Panc1 (cell line): ENCODE results near the gene RSPH3. TPM values are rescaled to one million over a fixed set of nuclear protein-coding genes. Genes with fewer than 3 reads are reported as not detected.
"Not testable (repeated sequence)": the region's sequence is repeated elsewhere in the genome, so short reads cannot be mapped to it uniquely, and the experiment has no call there.

Experiments
- ATAC-seq: fragments of 200-7000 bp; cut with Tn5 transposase; 2 replicates; pipeline ENCODE4 v1.9.1; 2020; ENCODE audit warnings: mild to moderate bottlenecking, moderate library complexity
- BruUV-seq: library from RNA; stranded (reverse); fragments of 400-500 nt; replicated peaks from 2 replicates; lab custom pipeline; 2021; lab: Mats Ljungman, UMichigan
- CTCF ChIA-PET: fragments of 300-600 bp; sonication (Branson Sonifier 250); formaldehyde crosslinking; loops from one replicate; lab custom pipeline; 2022; ENCODE audit warnings: antibody characterized with exemption; lab: Charles Lee
- POLR2A ChIA-PET: fragments of 300-600 bp; sonication (Branson Sonifier 250); formaldehyde crosslinking; loops from one replicate; lab custom pipeline; 2022; ENCODE audit warnings: antibody characterized with exemption; lab: Charles Lee
- DNase-seq: peaks from one replicate; pipeline ENCODE4 v3.0.0-alpha.2; 2010; ENCODE audit warnings: low read depth, low spot score
- H3K27ac ChIP-seq: 2 replicates; pipeline ENCODE4 v1.5.1; 2011; ENCODE audit warnings: mild to moderate bottlenecking, low read length, inconsistent platforms
- H3K27me3 ChIP-seq: fragments of 200-500 bp; sonication (Bioruptor generic); 2 replicates; pipeline ENCODE4 v1.6.0; 2014; ENCODE audit warnings: low read length, inconsistent platforms; ENCODE audit not compliant: control insufficient read depth, insufficient read depth
- H3K36me3 ChIP-seq: fragments of 200-500 bp; sonication (Bioruptor generic); 2 replicates; pipeline ENCODE4 v1.5.1; 2014; ENCODE audit warnings: inconsistent platforms, mild to moderate bottlenecking, low read length, moderate library complexity; ENCODE audit not compliant: control insufficient read depth, insufficient read depth
- H3K4me1 ChIP-seq: 2 replicates; pipeline ENCODE4 v1.5.1; 2011; ENCODE audit warnings: inconsistent platforms, mild to moderate bottlenecking, low read length, moderate library complexity; ENCODE audit not compliant: control insufficient read depth, insufficient read depth
- H3K4me3 ChIP-seq, 2 experiments: 2 replicates each; pipeline ENCODE4 v1.5.1; 2011 to 2012; ENCODE audit warnings: low read depth in 2 of 2, low read length in 2 of 2, mild to moderate bottlenecking in 2 of 2, inconsistent platforms in 1 of 2, moderate library complexity in 1 of 2
- H3K9me3 ChIP-seq: fragments of 200-500 bp; sonication (Bioruptor generic); 2 replicates; pipeline ENCODE4 v1.5.1; 2014; ENCODE audit warnings: low read depth, mild to moderate bottlenecking, inconsistent platforms, low read length, moderate library complexity; ENCODE audit not compliant: control insufficient read depth, insufficient read depth
- POLR2AphosphoS5 ChIP-seq: IDR thresholded peaks from 2 replicates; pipeline ENCODE4 v1.6.1; 2012; ENCODE audit warnings: mild to moderate bottlenecking, low read depth, low read length, moderate library complexity
- REST ChIP-seq, 2 experiments: IDR thresholded peaks; 2 replicates each; pipeline ENCODE4 v1.6.1; 2011 to 2012; ENCODE audit warnings: low read depth in 2 of 2, control low read depth in 1 of 2, low read length in 1 of 2, mild to moderate bottlenecking in 1 of 2, moderate library complexity in 1 of 2; ENCODE audit not compliant: insufficient read depth in 1 of 2
- SIN3A ChIP-seq: IDR thresholded peaks from 2 replicates; pipeline ENCODE4 v1.6.1; 2012; ENCODE audit warnings: low read depth, mild to moderate bottlenecking, low read length, moderate library complexity, borderline replicate concordance; ENCODE audit not compliant: insufficient read depth
- TCF7L2 ChIP-seq: IDR thresholded peaks from 2 replicates; pipeline ENCODE4 v1.6.1; 2011; ENCODE audit warnings: mild to moderate bottlenecking, low read depth, low read length, inconsistent platforms
- in situ Hi-C: cut with HindIII; loops from 2 replicates; pipeline ENCODE4 v1.10.0; 2016; ENCODE audit warnings: low sequenced_read_pairs, low pct_unique_long_range_greater_than_20kb
- intact Hi-C: fragments of 100-400 bp; cut with micrococcal nuclease; formaldehyde crosslinking; loops from one replicate; pipeline ENCODE4 v1.10.0; 2022; ENCODE audit not compliant: unreplicated experiment
- total RNA-seq: library from RNA; stranded (reverse); gene quantifications from one replicate; pipeline ENCODE4 v1.2.1, GENCODE V29; 2021; ENCODE audit not compliant: unreplicated experiment
- TF ChIP-seq, protein P1 (sequence below): fragments of 450-650 bp; IDR thresholded peaks from 2 replicates; pipeline ENCODE4 v1.5.1; 2017; ENCODE audit warnings: mild to moderate bottlenecking

Gene RSPH3
- total RNA-seq, 1 experiment from 2014 or later, result 8.1 TPM

DNA sequence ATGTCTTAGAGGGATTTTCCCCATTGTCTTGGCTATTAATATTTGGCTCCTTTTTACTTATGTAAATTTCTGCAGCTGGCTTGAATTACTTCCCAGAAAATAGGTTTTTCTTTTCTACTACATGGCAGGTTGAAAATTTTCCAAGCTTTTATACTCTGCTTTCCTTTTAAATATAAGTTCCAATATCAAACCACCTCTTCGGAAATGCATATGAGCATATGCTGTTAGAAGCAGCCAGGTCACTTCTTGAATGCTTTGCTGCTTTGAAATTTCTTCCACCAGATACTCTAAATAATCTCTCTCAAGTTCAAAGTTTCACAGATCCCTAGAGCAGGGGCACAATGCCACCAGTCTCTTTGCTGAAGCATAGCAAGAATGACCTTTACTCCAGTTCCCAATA is 25.2 kb upstream of the RSPH3 start:
- H3K36me3 ChIP-seq, H3K4me3 ChIP-seq, DNase-seq, CTCF ChIA-PET, H3K27me3 ChIP-seq, H3K27ac ChIP-seq, H3K9me3 ChIP-seq, H3K4me1 ChIP-seq, ATAC-seq, POLR2A ChIA-PET, in situ Hi-C loops, BruUV-seq, intact Hi-C loops: not testable (repeated sequence)

- ChIA-PET CTCF (no interaction called here), POLR2A (no interaction called here)
- ATAC-seq, result no peak
These were observed 23.9 kb upstream of the RSPH3 start for GRCh38 chr6:159023893-159024292.

More at GRCh38 chr6:159023893-159024292, 23.9 kb upstream of the RSPH3 start:
- DNase-seq, result no peak
- no peaks in the 10 kb centered on the region for H3K4me1 ChIP-seq
- no TSS peak for BruUV-seq
- no peaks in the 10 kb centered on the region for H3K36me3 ChIP-seq
- no peak overlapping the region for H3K27ac ChIP-seq
- in situ Hi-C loops (no loop called here), intact Hi-C loops (no loop called here)
- no peaks in the 10 kb centered on the region for H3K27me3 ChIP-seq
- TF ChIP-seq SIN3A, result no peak
- no peak for TF ChIP-seq REST (IDR thresholded peaks at IDR 0.05; ENCODE audit: insufficient read depth in 1 of 2, low read depth in 2 of 2, low read length in 1 of 2)
- TF ChIP-seq, protein P1, sequence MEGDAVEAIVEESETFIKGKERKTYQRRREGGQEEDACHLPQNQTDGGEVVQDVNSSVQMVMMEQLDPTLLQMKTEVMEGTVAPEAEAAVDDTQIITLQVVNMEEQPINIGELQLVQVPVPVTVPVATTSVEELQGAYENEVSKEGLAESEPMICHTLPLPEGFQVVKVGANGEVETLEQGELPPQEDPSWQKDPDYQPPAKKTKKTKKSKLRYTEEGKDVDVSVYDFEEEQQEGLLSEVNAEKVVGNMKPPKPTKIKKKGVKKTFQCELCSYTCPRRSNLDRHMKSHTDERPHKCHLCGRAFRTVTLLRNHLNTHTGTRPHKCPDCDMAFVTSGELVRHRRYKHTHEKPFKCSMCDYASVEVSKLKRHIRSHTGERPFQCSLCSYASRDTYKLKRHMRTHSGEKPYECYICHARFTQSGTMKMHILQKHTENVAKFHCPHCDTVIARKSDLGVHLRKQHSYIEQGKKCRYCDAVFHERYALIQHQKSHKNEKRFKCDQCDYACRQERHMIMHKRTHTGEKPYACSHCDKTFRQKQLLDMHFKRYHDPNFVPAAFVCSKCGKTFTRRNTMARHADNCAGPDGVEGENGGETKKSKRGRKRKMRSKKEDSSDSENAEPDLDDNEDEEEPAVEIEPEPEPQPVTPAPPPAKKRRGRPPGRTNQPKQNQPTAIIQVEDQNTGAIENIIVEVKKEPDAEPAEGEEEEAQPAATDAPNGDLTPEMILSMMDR, result no peak
- TF ChIP-seq POLR2AphosphoS5, result no peak
- no peak for TF ChIP-seq TCF7L2
- H3K9me3 ChIP-seq, result no peaks in the 10 kb centered on the region
- H3K4me3 ChIP-seq, result no peak overlapping the region
